Measurements from ENCODE around the gene STOM.

The STOM gene

GRCh38 chr9:121322737-121323448 is 47.2 kb downstream of the STOM start:
- no peak for TF ChIP-seq CTCF (IDR thresholded peaks at IDR 0.05; ENCODE audit: control insufficient read depth, extremely low read depth, insufficient read depth)
- no peak overlapping the region for H3K4me3 ChIP-seq (ENCODE audit: low read depth, low read length)
- no peak for DNase-seq (ENCODE audit: low read depth)

GRCh38 chr9:121322037-121322736 is 47.9 kb downstream of the STOM start:
- DNase-seq (ENCODE audit: low read depth) = peak; percentile 84
- no peak for TF ChIP-seq CTCF (IDR thresholded peaks at IDR 0.05; ENCODE audit: control insufficient read depth, extremely low read depth, insufficient read depth)
- no peak overlapping the region for H3K4me3 ChIP-seq (ENCODE audit: low read depth, low read length)

- H3K4me3 ChIP-seq (ENCODE audit: low read depth, low read length) = no peak overlapping the region
- no peak for TF ChIP-seq CTCF (IDR thresholded peaks at IDR 0.05; ENCODE audit: control insufficient read depth, extremely low read depth, insufficient read depth)
- no peak for DNase-seq (ENCODE audit: low read depth)
Observed at GRCh38 chr9:121321016-121321503, 49.0 kb downstream of the STOM start.

- no peak for DNase-seq (ENCODE audit: low read depth)
- no peak for TF ChIP-seq CTCF (IDR thresholded peaks at IDR 0.05; ENCODE audit: control insufficient read depth, extremely low read depth, insufficient read depth)
- no peak overlapping the region for H3K4me3 ChIP-seq (ENCODE audit: low read depth, low read length)
Observed at GRCh38 chr9:121319383-121319780, 50.7 kb downstream of the STOM start.

GRCh38 chr9:121318631-121319382 is 51.2 kb downstream of the STOM start:
- no peak overlapping the region for H3K4me3 ChIP-seq (ENCODE audit: low read depth, low read length)
- DNase-seq (ENCODE audit: low read depth) = no peak
- no peak for TF ChIP-seq CTCF (IDR thresholded peaks at IDR 0.05; ENCODE audit: control insufficient read depth, extremely low read depth, insufficient read depth)

- TF ChIP-seq CTCF (IDR thresholded peaks at IDR 0.05; ENCODE audit: control insufficient read depth, extremely low read depth, insufficient read depth) = peak; percentile 22; the same call in 1 of the 2 replicates
- no peak overlapping the region for H3K4me3 ChIP-seq (ENCODE audit: low read depth, low read length)
Observed at GRCh38 chr9:121317737-121318630, 52.1 kb downstream of the STOM start.

More at GRCh38 chr9:121317737-121318630, 52.1 kb downstream of the STOM start:
- no peak for DNase-seq (ENCODE audit: low read depth)

Measured in LNCaP clone FGC (cell line).